H9 (cell line): ENCODE data around the gene DEPDC5. TPM values are rescaled to one million over a fixed set of nuclear protein-coding genes. Genes with fewer than 3 reads are reported as not detected.

Experiments used
- DNase-seq: peaks from one replicate; pipeline ENCODE4 v3.0.0-alpha.2; 2017
- H2AFZ ChIP-seq: one replicate; pipeline ENCODE4 v1.6.1; 2013; ENCODE audit warnings: mild to moderate bottlenecking, low read length, control low read depth, moderate library complexity
- H2AK5ac ChIP-seq: 2 replicates; pipeline ENCODE4 v1.6.1; 2013; ENCODE audit warnings: low read length, control low read depth, mixed read lengths; ENCODE audit not compliant: insufficient read length
- H2BK120ac ChIP-seq: one replicate; pipeline ENCODE4 v1.6.1; 2013; ENCODE audit warnings: low read depth, mild to moderate bottlenecking, low read length, control low read depth, inconsistent platforms; ENCODE audit not compliant: poor library complexity, severe bottlenecking
- H2BK12ac ChIP-seq: 2 replicates; pipeline ENCODE4 v1.6.1; 2013; ENCODE audit warnings: low read length, control low read depth, mixed read lengths, low read depth; ENCODE audit not compliant: insufficient read length
- H2BK15ac ChIP-seq: 2 replicates; pipeline ENCODE4 v1.6.1; 2013; ENCODE audit warnings: low read depth, low read length, control low read depth
- H2BK20ac ChIP-seq: one replicate; pipeline ENCODE4 v1.6.1; 2013; ENCODE audit warnings: low read depth, mild to moderate bottlenecking, low read length, control low read depth, inconsistent platforms; ENCODE audit not compliant: poor library complexity, severe bottlenecking
- H2BK5ac ChIP-seq: 2 replicates; pipeline ENCODE4 v1.6.1; 2013; ENCODE audit warnings: low read length, control low read depth, mixed read lengths; ENCODE audit not compliant: insufficient read length
- H3K14ac ChIP-seq: 2 replicates; pipeline ENCODE4 v1.6.1; 2013; ENCODE audit warnings: low read length, control low read depth; ENCODE audit not compliant: insufficient read depth
- H3K18ac ChIP-seq: 2 replicates; pipeline ENCODE4 v1.6.1; 2013; ENCODE audit warnings: low read depth, mild to moderate bottlenecking, mixed read lengths, low read length, control low read depth; ENCODE audit not compliant: insufficient read length
- H3K23ac ChIP-seq: 2 replicates; pipeline ENCODE4 v1.6.1; 2013; ENCODE audit warnings: low read length, control low read depth, mixed read lengths, low read depth; ENCODE audit not compliant: insufficient read length
- H3K23me2 ChIP-seq: 2 replicates; pipeline ENCODE4 v1.6.1; 2013; ENCODE audit warnings: low read depth, mild to moderate bottlenecking, mixed read lengths, low read length, control low read depth; ENCODE audit not compliant: insufficient read length, poor library complexity, severe bottlenecking
- H3K27ac ChIP-seq: 2 replicates; pipeline ENCODE4 v1.5.1; 2013; ENCODE audit warnings: low read length, control low read depth, mixed read lengths, low read depth; ENCODE audit not compliant: insufficient read length
- H3K27me3 ChIP-seq: 2 replicates; pipeline ENCODE4 v1.6.1; 2013; ENCODE audit warnings: low read length, control low read depth, inconsistent platforms; ENCODE audit not compliant: insufficient read depth
- H3K4ac ChIP-seq: 2 replicates; pipeline ENCODE4 v1.6.1; 2013; ENCODE audit warnings: low read depth, mild to moderate bottlenecking, control low read depth, inconsistent platforms, low read length, moderate library complexity
- H3K4me1 ChIP-seq: 2 replicates; pipeline ENCODE4 v1.6.1; 2013; ENCODE audit warnings: low read length, control low read depth, inconsistent platforms; ENCODE audit not compliant: insufficient read depth
- H3K4me2 ChIP-seq: 2 replicates; pipeline ENCODE4 v1.6.1; 2013; ENCODE audit warnings: low read length, control low read depth, mixed read lengths; ENCODE audit not compliant: insufficient read length, insufficient read depth
- H3K56ac ChIP-seq: 2 replicates; pipeline ENCODE4 v1.6.1; 2013; ENCODE audit warnings: low read depth, mild to moderate bottlenecking, mixed read lengths, low read length, control low read depth; ENCODE audit not compliant: insufficient read length
- H3K79me1 ChIP-seq: 2 replicates; pipeline ENCODE4 v1.6.1; 2013; ENCODE audit warnings: low read depth, mild to moderate bottlenecking, moderate library complexity, low read length, control low read depth, inconsistent platforms; ENCODE audit not compliant: insufficient read depth, poor library complexity, severe bottlenecking
- H3K79me2 ChIP-seq: 2 replicates; pipeline ENCODE4 v1.6.1; 2013; ENCODE audit warnings: low read length, control low read depth, inconsistent platforms; ENCODE audit not compliant: insufficient read depth
- H3K9ac ChIP-seq: 2 replicates; pipeline ENCODE4 v1.6.1; 2013; ENCODE audit warnings: low read length, control low read depth, mixed read lengths; ENCODE audit not compliant: insufficient read length; ENCODE audit errors: extremely low read depth
- H3K9me3 ChIP-seq: one replicate; pipeline ENCODE4 v1.6.1; 2013; ENCODE audit warnings: low read depth, low read length, inconsistent platforms; ENCODE audit not compliant: control insufficient read depth
- H3T11ph ChIP-seq: one replicate; pipeline ENCODE4 v1.6.1; 2013; ENCODE audit warnings: mild to moderate bottlenecking, low read length, control low read depth, inconsistent platforms
- H4K20me1 ChIP-seq: one replicate; pipeline ENCODE4 v1.6.1; 2013; ENCODE audit not compliant: control insufficient read depth, insufficient read length, insufficient read depth
- H4K5ac ChIP-seq: 2 replicates; pipeline ENCODE4 v1.6.1; 2013; ENCODE audit warnings: low read depth, mild to moderate bottlenecking, mixed read lengths, low read length, control low read depth; ENCODE audit not compliant: insufficient read length
- H4K8ac ChIP-seq: replicated peaks from 2 replicates; pipeline ENCODE4 v1.6.1; 2013; ENCODE audit warnings: low read length, control low read depth, mixed read lengths, low read depth; ENCODE audit not compliant: insufficient read length
- H4K91ac ChIP-seq: 2 replicates; pipeline ENCODE4 v1.6.1; 2013; ENCODE audit warnings: low read depth, mild to moderate bottlenecking, moderate library complexity, mixed read lengths, low read length, control low read depth; ENCODE audit not compliant: insufficient read length
- H3K27ac Mint-ChIP-seq, 3 experiments: 2 replicates in 2 of 3; 3 replicates in 1 of 3; pipeline ENCODE4 v1.8.0; 2020 to 2021; ENCODE audit warnings: mixed read lengths in 3 of 3, mild to moderate bottlenecking in 1 of 3, moderate library complexity in 1 of 3
- H3K27me3 Mint-ChIP-seq: 2 replicates; pipeline ENCODE4 v1.8.0; 2021; ENCODE audit warnings: low read depth, mild to moderate bottlenecking, moderate library complexity, mixed read lengths
- H3K36me3 Mint-ChIP-seq, 3 experiments: 2 replicates in 2 of 3; 3 replicates in 1 of 3; pipeline ENCODE4 v1.8.0; 2020 to 2021; ENCODE audit warnings: low read depth in 3 of 3, mixed read lengths in 3 of 3; ENCODE audit not compliant: insufficient read depth in 1 of 3
- H3K4me1 Mint-ChIP-seq, 2 experiments: 2 replicates each; pipeline ENCODE4 v1.8.0; 2020; ENCODE audit warnings: mixed read lengths in 2 of 2
- H3K4me3 Mint-ChIP-seq, 2 experiments: 2 replicates in 1 of 2; 3 replicates in 1 of 2; pipeline ENCODE4 v1.8.0; 2020 to 2021; ENCODE audit warnings: mild to moderate bottlenecking in 2 of 2, mixed read lengths in 2 of 2, moderate library complexity in 1 of 2
- H3K9me3 Mint-ChIP-seq, 2 experiments: 2 replicates in 1 of 2; 3 replicates in 1 of 2; pipeline ENCODE4 v1.8.0; 2020; ENCODE audit warnings: mild to moderate bottlenecking in 2 of 2, mixed read lengths in 2 of 2, moderate library complexity in 1 of 2
- CTCF ChIP-seq: fragments of 200-600 bp; sonication (generic); conservative IDR thresholded peaks from 3 replicates; pipeline ENCODE4 v1.8.0; 2021; ENCODE audit warnings: antibody characterized with exemption, mild to moderate bottlenecking
- WGBS: extraction: QIAGEN DNeasy Blood & Tissue Kit; methylation state at CpG from one replicate; pipeline ENCODE4 v1.1.7; 2013; ENCODE audit warnings: missing lambda C conversion rate, low lambda C conversion rate, mixed read lengths; ENCODE audit not compliant: insufficient read length; ENCODE audit errors: extremely low coverage; 5-methylcytosine and 5-hydroxymethylcytosine counted together
- total RNA-seq: library from RNA; stranded (reverse); gene quantifications from 2 replicates; pipeline ENCODE4 v1.2.1, GENCODE V29; 2021

DEPDC5 gene
- total RNA-seq, 1 experiment from 2014 or later = 29.2 TPM

- Histone ChIP-seq H3K4me2 (peak overlapping the region; percentile 93), H3K4me1 (no peaks in the 10 kb centered on the region; the same call in 1 of the 2 replicates), H2BK5ac (no peak overlapping the region), H3K56ac (no peak overlapping the region), H3K9ac (peak overlapping the region; percentile 92), H2BK20ac (no peak overlapping the region), H4K8ac (no peak overlapping the region), H2BK15ac (no peak overlapping the region), H4K5ac (no peak overlapping the region), H2BK120ac (no peak overlapping the region), H3K27ac (peak overlapping the region; percentile 3), H3K4ac (no peak overlapping the region), H2AK5ac (no peak overlapping the region), H3K79me2 (peaks cover 38% of the 10 kb centered on the region; the same call in 1 of the 2 replicates), H3K9me3 (no peaks in the 10 kb centered on the region), H4K91ac (no peak overlapping the region), H3K79me1 (peaks cover 3% of the 10 kb centered on the region), H2AFZ (no peak overlapping the region), H3K14ac (0 out of 2 replicates have a peak overlapping the region, but pooled peaks have one; percentile 99), H3K23me2 (peaks cover 14% of the 10 kb centered on the region), H3T11ph (no peak overlapping the region), H2BK12ac (no peak overlapping the region), H3K18ac (no peak overlapping the region), H3K23ac (no peak overlapping the region), H3K27me3 (no peaks in the 10 kb centered on the region), H4K20me1 (no peaks in the 10 kb centered on the region)
- peaks cover 15% of the 10 kb centered on the region in 2 experiments for H3K4me1 Mint-ChIP-seq
- H3K4me3 Mint-ChIP-seq = no peak overlapping the region
- no peak for DNase-seq
- H3K9me3 Mint-ChIP-seq = no peaks in the 10 kb centered on the region
- TF ChIP-seq CTCF = no peak
- H3K27me3 Mint-ChIP-seq = peaks cover 12% of the 10 kb centered on the region
- H3K27ac Mint-ChIP-seq = no peak overlapping the region
- H3K36me3 Mint-ChIP-seq = peaks cover 20 to 30% (median 28%) of the 10 kb centered on the region in 3 experiments; a peak in 6 of 7 replicates
- WGBS = no CpG with 5 or more reads among the region's 15 CpGs
These were observed 191.6 kb downstream of the DEPDC5 start for GRCh38 chr22:31945443-31945855.
